Karpas-422 (cell line): Measurements from ENCODE around the gene LYG1. TPM values are rescaled to one million over a fixed set of nuclear protein-coding genes. Genes with fewer than 3 reads are reported as not detected.
"Not testable (repeated sequence)": the region's sequence is repeated elsewhere in the genome, so short reads cannot be mapped to it uniquely, and the experiment has no call there.

ENCODE experiments used
- DNase-seq: peaks from one replicate; pipeline ENCODE4 v3.0.0-alpha.2; 2015
- H2AFZ ChIP-seq: fragments of 200-600 bp; sonication (generic); 2 replicates; pipeline ENCODE4 v1.6.1; 2014; ENCODE audit warnings: antibody characterized with exemption, low read length, mixed read lengths
- H3K27ac ChIP-seq: fragments of 200-600 bp; sonication (generic); 2 replicates; pipeline ENCODE4 v1.5.1; 2014; ENCODE audit warnings: mild to moderate bottlenecking, low read length, moderate library complexity
- H3K27me3 ChIP-seq: fragments of 200-600 bp; sonication (generic); 2 replicates; pipeline ENCODE4 v1.6.1; 2014; ENCODE audit warnings: low read length, mixed read lengths
- H3K36me3 ChIP-seq: fragments of 200-600 bp; sonication (generic); 2 replicates; pipeline ENCODE4 v1.6.1; 2014; ENCODE audit warnings: low read length, mixed read lengths; ENCODE audit not compliant: insufficient read depth
- H3K4me1 ChIP-seq: fragments of 200-600 bp; sonication (generic); 2 replicates; pipeline ENCODE4 v1.6.1; 2014; ENCODE audit warnings: mild to moderate bottlenecking, low read length, mixed read lengths
- H3K4me2 ChIP-seq: fragments of 200-600 bp; sonication (generic); 2 replicates; pipeline ENCODE4 v1.6.1; 2014; ENCODE audit warnings: low read length, low read depth, mild to moderate bottlenecking; ENCODE audit not compliant: poor library complexity, severe bottlenecking
- H3K4me3 ChIP-seq: fragments of 200-600 bp; sonication (generic); 2 replicates; pipeline ENCODE4 v1.5.1; 2014; ENCODE audit warnings: mild to moderate bottlenecking, antibody characterized with exemption, low read length, mixed read lengths
- H3K79me2 ChIP-seq: fragments of 200-600 bp; sonication (generic); 2 replicates; pipeline ENCODE4 v1.6.1; 2014; ENCODE audit warnings: mild to moderate bottlenecking, low read length, mixed read lengths
- H3K9ac ChIP-seq: fragments of 200-600 bp; sonication (generic); 2 replicates; pipeline ENCODE4 v1.6.0; 2014; ENCODE audit warnings: low read length
- H3K9me2 ChIP-seq: fragments of 200-600 bp; sonication (generic), shearing (Covaris generic); replicated peaks from 2 replicates; pipeline ENCODE4 v1.6.0; 2014; ENCODE audit warnings: mild to moderate bottlenecking, low read length, moderate library complexity; ENCODE audit not compliant: insufficient read depth
- H3K9me3 ChIP-seq: fragments of 300-700, 200-600 bp; sonication (generic); 2 replicates; pipeline ENCODE4 v1.6.1; 2014; ENCODE audit warnings: low read length, mixed read lengths
- H4K20me1 ChIP-seq: fragments of 200-600 bp; sonication (generic); 2 replicates; pipeline ENCODE4 v1.6.1; 2014; ENCODE audit warnings: mild to moderate bottlenecking, antibody characterized with exemption, low read length, low read depth; ENCODE audit not compliant: insufficient read depth
- total RNA-seq: library from RNA; depleted of rRNA; stranded (reverse); fragments of >200 nt; shearing (Covaris generic); gene quantifications from 2 replicates; pipeline ENCODE4 v1.2.3, GENCODE V29; 2014; ENCODE audit warnings: low replicate concordance; rRNA removed

Gene LYG1
- 2.4 and 2.7 TPM in 2 replicates for total RNA-seq

- H3K27ac ChIP-seq, H2AFZ ChIP-seq, H3K4me1 ChIP-seq, H3K4me2 ChIP-seq, H3K27me3 ChIP-seq, H3K9me3 ChIP-seq, H3K9ac ChIP-seq, H3K9me2 ChIP-seq, DNase-seq, H3K79me2 ChIP-seq, H3K4me3 ChIP-seq, H4K20me1 ChIP-seq, H3K36me3 ChIP-seq: not testable (repeated sequence)
These were observed at the start of gene LYG1 for GRCh38 chr2:99301097-99301496. Gene LYG1, minus strand, starts transcription at chr2:99301197. Its CDS starts 5,527 bp downstream, at chr2:99295670.

GRCh38 chr2:99350194-99350593 is 49.2 kb upstream of the LYG1 start:
- DNase-seq = no peak
- peaks cover 43% of the 10 kb centered on the region for H4K20me1 ChIP-seq
- H3K27me3 ChIP-seq = no peaks in the 10 kb centered on the region
- H3K36me3 ChIP-seq = no peaks in the 10 kb centered on the region
- no peak overlapping the region for H3K9ac ChIP-seq
- H3K4me3 ChIP-seq = no peak overlapping the region
- no peak overlapping the region for H2AFZ ChIP-seq
- H3K4me2 ChIP-seq = no peak overlapping the region
- peaks cover 42% of the 10 kb centered on the region for H3K4me1 ChIP-seq
- no peaks in the 10 kb centered on the region for H3K9me2 ChIP-seq
- H3K79me2 ChIP-seq = peaks cover 98% of the 10 kb centered on the region
- H3K9me3 ChIP-seq = no peaks in the 10 kb centered on the region
- H3K27ac ChIP-seq = no peak overlapping the region

- Histone ChIP-seq H3K9ac (no peak overlapping the region), H3K9me2 (no peaks in the 10 kb centered on the region), H3K36me3 (no peaks in the 10 kb centered on the region), H3K4me2 (no peak overlapping the region), H3K79me2 (peaks cover 98% of the 10 kb centered on the region), H2AFZ (no peak overlapping the region), H3K9me3 (no peaks in the 10 kb centered on the region), H3K4me1 (peaks cover 33% of the 10 kb centered on the region), H3K27me3 (no peaks in the 10 kb centered on the region), H3K4me3 (no peak overlapping the region), H3K27ac (peak overlapping the region; percentile 13; the same call in 1 of the 2 replicates), H4K20me1 (peaks cover 42% of the 10 kb centered on the region)
- DNase-seq = no peak
These were observed 47.2 kb upstream of the LYG1 start for GRCh38 chr2:99348173-99348572.

- H4K20me1 ChIP-seq = peaks cover 52% of the 10 kb centered on the region
- no peaks in the 10 kb centered on the region for H3K9me3 ChIP-seq
- no peak overlapping the region for H3K27ac ChIP-seq
These were observed 45.2 kb upstream of the LYG1 start for GRCh38 chr2:99346218-99346617.

GRCh38 chr2:99345446-99345845 is 44.4 kb upstream of the LYG1 start:
- peaks cover 54% of the 10 kb centered on the region for H4K20me1 ChIP-seq
- peaks cover 99% of the 10 kb centered on the region for H3K79me2 ChIP-seq
- not testable (repeated sequence) for DNase-seq, H3K9me2 ChIP-seq, H2AFZ ChIP-seq, H3K4me3 ChIP-seq, H3K9ac ChIP-seq, H3K4me2 ChIP-seq, H3K27ac ChIP-seq, H3K27me3 ChIP-seq, H3K36me3 ChIP-seq, H3K9me3 ChIP-seq
- peaks cover 45% of the 10 kb centered on the region for H3K4me1 ChIP-seq

More at GRCh38 chr2:99346218-99346617, 45.2 kb upstream of the LYG1 start:
- Histone ChIP-seq H2AFZ (no peak overlapping the region), H3K36me3 (no peaks in the 10 kb centered on the region), H3K79me2 (peaks cover 99% of the 10 kb centered on the region), H3K9ac (no peak overlapping the region), H3K4me2 (no peak overlapping the region), H3K4me1 (peaks cover 40% of the 10 kb centered on the region), H3K4me3 (no peak overlapping the region), H3K27me3 (no peaks in the 10 kb centered on the region), H3K9me2 (no peaks in the 10 kb centered on the region)
- DNase-seq = no peak

- no peak overlapping the region for H2AFZ ChIP-seq
- H3K9me3 ChIP-seq = no peaks in the 10 kb centered on the region
- no peak overlapping the region for H3K4me3 ChIP-seq
- no peaks in the 10 kb centered on the region for H3K9me2 ChIP-seq
- DNase-seq = no peak
- no peaks in the 10 kb centered on the region for H3K36me3 ChIP-seq
- H3K4me2 ChIP-seq = no peak overlapping the region
- peaks cover 43% of the 10 kb centered on the region for H3K4me1 ChIP-seq
- H3K27ac ChIP-seq = no peak overlapping the region
- H3K9ac ChIP-seq = no peak overlapping the region
- H3K79me2 ChIP-seq = peaks cover 99% of the 10 kb centered on the region
- H3K27me3 ChIP-seq = no peaks in the 10 kb centered on the region
- H4K20me1 ChIP-seq = peaks cover 61% of the 10 kb centered on the region
These were observed 41.5 kb upstream of the LYG1 start for GRCh38 chr2:99342536-99342935.

- H3K27ac ChIP-seq = no peak overlapping the region
- no peaks in the 10 kb centered on the region for H3K9me3 ChIP-seq
- no peak overlapping the region for H3K9ac ChIP-seq
- peaks cover 41% of the 10 kb centered on the region for H3K4me1 ChIP-seq
- DNase-seq = no peak
- no peaks in the 10 kb centered on the region for H3K27me3 ChIP-seq
- H3K79me2 ChIP-seq = peaks cover 89% of the 10 kb centered on the region
- H3K36me3 ChIP-seq = no peaks in the 10 kb centered on the region
- H3K9me2 ChIP-seq = no peaks in the 10 kb centered on the region
- no peak overlapping the region for H2AFZ ChIP-seq
- H3K4me3 ChIP-seq = no peak overlapping the region
- peak overlapping the region; percentile 28 for H3K4me2 ChIP-seq
- H4K20me1 ChIP-seq = peaks cover 52% of the 10 kb centered on the region
These were observed 39.8 kb upstream of the LYG1 start for GRCh38 chr2:99340669-99341236.

GRCh38 chr2:99338029-99338585 is 37.1 kb upstream of the LYG1 start:
- no peaks in the 10 kb centered on the region for H3K9me3 ChIP-seq
- H3K9ac ChIP-seq = peak overlapping the region; percentile 95
- H3K27me3 ChIP-seq = no peaks in the 10 kb centered on the region
- peak overlapping the region; percentile 28; the same call in 1 of the 2 replicates for H2AFZ ChIP-seq
- peaks cover 60% of the 10 kb centered on the region for H3K4me1 ChIP-seq
- peaks cover 7% of the 10 kb centered on the region for H3K36me3 ChIP-seq
- H3K4me2 ChIP-seq = peak overlapping the region; percentile 95
- H3K9me2 ChIP-seq = no peaks in the 10 kb centered on the region
- H4K20me1 ChIP-seq = peaks cover 58% of the 10 kb centered on the region
- H3K27ac ChIP-seq = peak overlapping the region; percentile 93
- peaks cover 89% of the 10 kb centered on the region for H3K79me2 ChIP-seq
- H3K4me3 ChIP-seq = peak overlapping the region; percentile 94
- peak; percentile 70 for DNase-seq
